Activated CD4-positive, alpha-beta T cell treated with anti-CD3 and anti-CD28 coated beads, Interleukin-2, Interleukin-6, amounts not matched to agents 100 ng/mL and 50 ng/mL, durations not matched to agents 16 hours and 8 hours (primary cell): ENCODE results near the gene NELFA.

Source experiments
- DNase-seq: peaks from one replicate; pipeline ENCODE4 v3.0.0-alpha.2; 2020

NELFA gene

DNA sequence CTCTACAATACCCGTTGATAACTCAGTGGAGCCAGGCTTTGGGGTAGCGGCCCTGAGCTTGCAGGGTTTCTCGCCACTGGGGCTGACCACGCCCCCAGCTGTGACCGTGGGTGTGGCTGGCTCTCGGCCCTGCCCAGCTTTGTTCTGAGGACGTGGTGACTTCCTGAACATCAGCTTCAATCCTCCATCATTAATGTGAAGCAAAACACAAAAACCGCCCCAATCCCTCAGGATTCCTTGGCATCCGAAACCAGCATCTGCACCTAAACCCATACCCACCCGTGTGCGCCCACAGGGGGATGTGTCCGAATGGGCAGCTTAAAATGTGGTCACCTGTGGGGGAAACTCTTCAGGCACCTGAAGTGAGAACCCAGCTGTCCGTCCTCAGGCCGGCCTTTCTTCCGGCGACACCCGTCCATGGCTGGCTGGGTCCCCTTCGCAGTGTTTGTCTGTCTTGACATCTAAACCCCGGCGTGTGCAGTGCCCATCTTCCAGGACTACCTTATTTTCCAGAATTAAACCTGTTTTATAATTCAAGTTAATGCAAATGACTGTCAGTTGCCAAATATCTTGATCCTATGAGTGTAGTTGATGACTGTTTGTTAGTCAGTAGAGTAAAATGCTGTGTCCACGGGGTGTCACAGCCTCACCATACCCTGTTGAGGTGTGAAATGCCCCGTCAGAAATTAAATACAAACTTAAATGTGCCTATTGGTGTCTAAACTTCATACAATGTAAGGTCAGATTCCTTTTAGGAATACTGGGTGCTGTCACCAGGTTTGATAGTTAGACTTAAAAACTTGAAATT is 27.3 kb downstream of the NELFA start:
- peak; percentile 22 for DNase-seq

DNA sequence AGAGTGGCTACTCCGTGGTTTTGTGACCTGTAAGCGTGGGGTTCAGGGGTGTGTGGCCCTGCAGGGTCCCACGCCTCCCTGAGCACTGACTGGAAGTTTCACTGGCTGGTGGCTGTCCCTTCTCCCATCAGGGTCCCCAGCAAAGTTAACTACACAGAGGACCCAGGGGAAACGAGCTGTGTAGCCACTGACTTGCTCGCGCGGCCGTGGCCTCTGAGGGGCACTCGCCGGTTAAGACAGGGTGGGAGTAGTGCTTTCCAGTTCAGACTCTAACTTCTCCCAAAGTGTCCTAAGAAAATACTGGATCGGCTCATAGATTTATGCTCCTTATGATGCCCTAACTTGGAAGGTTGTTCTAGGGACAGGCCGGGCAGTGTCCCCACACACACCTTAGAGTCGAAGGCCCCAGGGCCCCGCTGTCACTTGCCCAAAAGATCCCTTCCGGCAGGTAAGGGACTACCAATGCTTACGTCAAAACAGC is 28.2 kb downstream of the NELFA start:
- no peak for DNase-seq

DNA sequence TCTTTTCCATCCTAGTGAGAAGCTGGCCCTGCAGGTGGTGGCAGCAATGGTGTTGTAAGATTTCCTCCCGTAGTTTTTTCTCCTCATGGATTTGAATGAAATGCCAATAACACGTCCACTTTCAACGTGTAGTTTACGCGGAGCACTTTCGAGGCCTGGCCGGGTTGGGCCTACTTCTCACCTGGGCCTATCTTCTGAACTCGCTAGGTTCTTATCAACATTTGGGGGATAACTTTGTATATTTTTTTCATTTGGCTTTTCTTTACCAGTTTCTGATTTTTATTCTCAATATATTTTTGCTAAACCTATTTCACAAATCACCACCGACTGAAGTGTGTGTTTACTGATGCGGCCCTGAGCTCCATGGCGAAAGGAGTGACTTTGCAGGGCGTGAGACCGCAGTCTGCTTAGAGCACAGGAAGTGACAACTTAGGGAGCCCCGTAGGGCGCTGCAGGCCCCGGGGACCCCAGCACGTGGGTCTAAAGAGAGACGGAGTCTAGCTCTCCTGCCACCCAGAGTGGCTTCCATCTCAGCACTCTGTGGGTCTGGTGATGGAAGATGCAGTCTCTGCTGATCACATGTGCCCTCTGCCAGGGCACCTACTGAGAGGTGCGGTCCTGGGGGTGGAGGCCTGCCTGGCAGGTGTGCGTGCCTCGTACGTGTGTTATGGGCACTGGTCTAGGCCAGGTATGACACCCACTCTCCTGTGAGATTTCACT is 29.1 kb downstream of the NELFA start:
- DNase-seq = no peak

DNA sequence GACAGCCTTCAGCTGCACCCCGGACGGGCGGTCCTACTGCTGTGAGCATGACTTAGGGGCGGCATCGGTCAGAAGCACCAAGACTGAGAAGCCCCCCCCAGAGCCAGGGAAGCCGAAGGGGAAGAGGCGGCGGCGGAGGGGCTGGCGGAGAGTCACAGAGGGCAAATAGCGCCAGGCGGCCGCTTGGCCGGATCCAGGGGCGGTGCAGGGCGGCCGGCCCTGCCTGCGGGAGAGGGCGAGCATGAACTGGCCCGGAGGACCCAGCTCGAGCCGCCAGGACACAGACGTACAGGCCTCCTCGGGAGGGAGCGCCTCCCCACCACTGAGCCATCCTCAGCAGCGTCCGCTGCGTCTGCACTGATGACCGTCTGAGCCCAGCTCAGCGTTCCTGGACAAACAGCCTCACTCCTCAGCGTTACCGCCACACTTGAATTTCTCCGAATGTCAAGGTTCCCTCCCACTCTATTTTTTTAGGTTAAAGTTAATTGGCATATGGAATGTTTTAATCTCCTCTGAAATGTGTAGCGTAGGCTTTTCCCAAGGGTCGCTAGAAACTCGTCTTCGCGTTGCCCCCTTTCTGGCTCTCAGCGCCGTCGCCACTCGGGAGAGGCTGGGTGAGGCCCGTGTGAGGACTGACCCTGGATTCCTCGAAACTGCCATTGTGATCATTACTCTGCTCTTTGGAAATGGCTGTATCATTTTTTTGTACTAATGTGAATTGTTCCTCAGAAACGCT is 29.9 kb downstream of the NELFA start:
- no peak for DNase-seq

DNA sequence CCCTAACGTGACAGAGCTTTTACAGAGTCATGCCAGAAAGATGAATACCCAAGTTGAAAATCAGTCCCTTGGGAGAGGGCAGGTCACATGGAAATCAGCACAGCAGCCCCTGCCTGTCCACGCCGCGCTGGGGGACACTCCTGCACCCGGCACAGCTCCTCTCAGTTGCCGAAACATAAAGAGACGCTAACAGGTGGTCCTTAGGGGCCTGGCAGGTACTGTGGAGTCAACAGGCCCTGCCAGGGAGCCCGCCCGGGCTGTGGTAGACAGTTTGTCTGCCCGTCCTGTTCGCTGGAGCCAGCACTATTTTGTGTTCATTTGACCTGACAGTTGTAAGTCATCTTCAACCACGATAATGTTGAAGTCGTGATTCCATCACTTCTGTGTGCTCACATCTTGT is 30.5 kb downstream of the NELFA start:
- DNase-seq = no peak

DNA sequence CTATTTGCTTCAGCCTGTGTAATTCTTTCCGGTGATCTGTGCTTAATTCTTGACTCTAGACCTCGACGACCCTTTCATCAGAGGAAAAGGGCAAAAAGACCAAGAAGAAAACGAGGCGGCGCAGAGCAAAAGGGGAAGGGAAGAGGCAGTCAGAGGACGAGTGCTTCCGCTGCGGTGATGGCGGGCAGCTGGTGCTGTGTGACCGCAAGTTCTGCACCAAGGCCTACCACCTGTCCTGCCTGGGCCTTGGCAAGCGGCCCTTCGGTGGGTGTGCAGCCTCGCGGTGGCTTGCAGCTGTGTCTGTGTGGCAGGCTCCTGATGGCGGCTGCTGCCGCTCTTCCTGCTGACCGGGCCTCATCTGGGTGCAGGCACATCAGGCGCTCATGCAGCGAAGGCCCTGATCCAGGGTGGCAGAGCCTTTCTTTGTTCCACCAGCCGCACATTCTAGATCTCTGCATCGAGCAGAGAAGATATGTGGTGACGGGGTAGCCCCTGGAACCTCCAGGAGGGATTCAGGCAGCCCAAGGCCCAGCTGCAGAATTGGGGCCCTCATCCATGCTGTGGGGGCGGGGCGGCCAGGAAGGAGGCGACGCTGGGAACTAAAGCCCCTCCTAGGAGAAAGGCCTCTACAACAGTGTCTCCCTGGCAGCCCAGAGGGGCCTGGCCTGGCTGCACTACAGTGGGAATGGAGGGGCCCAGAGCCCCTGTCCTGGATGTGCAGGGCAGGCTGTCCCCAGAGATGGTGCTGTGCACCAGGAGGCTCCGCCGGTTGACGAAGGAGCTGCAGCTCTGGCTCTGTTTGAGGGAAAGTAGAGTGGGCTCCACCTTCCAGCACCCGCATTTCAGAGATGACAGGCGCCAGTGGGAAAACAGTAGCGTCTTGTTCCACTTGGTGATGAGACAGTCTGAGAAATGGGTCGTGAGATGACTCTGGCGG is 32.1 kb downstream of the NELFA start:
- DNase-seq = no peak

DNA sequence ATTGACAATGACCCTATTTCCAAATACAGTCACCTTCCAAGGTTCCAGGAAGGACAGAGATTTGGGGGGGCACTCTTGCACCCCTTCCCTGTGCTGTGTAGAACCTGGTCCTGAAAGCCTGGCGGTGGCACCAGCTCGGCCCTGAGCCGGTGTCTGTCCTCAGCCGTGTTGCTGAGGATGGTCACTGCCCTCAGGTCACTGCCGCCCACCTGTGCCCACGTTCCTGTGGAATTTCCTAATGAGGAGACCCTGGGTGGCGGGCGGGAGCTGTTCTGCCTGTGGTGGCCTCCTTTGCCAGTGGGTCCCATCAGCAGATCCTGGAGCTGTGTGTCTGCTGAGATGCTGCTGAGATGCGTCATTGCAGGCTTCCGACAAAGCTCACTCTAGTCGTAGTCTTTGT is 32.9 kb downstream of the NELFA start:
- DNase-seq = no peak

DNA sequence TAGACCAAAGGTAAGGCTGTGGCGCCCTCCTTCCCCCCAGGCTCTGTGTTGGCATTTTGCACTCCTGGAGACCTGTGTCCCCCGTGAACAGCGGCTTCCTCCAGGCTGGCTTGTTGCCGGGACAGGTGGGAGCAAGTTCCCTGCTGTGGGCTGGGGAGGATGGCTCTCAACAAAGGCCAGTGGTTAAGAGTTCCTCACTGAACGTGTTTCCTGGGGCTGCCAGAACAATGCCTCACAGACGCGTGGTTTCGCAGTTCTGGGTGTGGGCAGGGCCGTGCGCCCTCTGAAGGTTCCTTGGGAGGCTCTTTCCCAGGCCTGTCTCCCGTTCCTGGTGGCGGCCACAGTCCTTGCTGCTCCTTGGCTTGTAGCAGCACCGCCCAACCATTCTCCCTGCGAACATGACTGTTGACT is 33.4 kb downstream of the NELFA start:
- no peak for DNase-seq

DNA sequence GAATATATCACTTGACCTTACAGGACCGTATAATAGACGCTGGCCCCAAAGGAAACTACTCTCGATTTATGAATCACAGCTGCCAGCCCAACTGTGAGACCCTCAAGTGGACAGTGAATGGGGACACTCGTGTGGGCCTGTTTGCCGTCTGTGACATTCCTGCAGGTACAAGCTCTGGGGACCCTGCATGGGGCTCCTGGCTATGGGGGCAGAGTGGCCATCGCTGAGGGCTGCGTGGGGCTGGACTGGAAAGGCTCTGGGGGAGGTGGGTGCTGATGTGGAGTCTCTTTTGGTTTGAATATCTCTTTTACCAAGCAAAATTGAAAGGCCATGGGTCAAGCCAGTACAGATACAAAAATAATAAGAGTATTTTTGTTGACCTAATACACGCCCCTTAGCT is 33.9 kb downstream of the NELFA start:
- DNase-seq = no peak

DNA sequence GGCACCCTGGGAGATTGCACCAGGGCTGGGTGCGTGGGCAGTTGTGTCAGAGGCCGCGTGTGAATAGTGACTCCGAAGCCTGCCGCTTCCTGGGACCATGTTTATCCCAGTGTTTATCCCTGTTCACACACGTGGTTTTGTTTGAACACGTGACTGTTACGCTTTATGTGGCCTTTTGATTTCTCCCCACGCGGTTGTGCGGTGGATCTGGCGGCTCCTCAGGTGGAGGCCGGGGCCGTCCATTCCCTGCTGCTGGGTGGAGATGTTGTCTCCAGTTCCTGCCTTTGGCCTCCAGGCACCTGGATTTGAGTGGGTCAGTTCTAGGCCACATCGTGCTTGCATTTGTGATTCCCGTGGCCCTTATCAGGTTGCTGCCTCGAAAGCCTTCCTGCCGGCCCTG is 35.1 kb downstream of the NELFA start:
- DNase-seq = no peak

DNA sequence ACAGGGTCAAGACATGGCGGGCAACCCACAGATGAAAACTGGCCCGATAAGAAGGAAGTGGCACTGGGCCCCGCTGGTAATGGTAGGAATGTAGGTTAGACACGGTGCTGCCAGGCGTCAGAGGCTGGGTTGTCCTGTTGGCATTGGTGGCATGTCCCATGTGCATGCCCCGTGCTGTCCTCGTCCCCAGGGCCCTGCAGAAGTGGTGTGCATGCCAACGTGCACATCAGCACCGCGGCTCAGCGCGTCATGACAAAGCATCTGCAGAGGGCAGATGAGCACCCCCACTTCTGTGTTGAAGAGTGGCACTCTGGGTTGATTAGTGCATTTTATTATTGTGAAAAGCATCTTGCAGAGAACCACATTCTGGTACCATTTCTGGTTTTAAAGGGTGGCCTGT is 35.6 kb downstream of the NELFA start:
- DNase-seq = no peak

DNA sequence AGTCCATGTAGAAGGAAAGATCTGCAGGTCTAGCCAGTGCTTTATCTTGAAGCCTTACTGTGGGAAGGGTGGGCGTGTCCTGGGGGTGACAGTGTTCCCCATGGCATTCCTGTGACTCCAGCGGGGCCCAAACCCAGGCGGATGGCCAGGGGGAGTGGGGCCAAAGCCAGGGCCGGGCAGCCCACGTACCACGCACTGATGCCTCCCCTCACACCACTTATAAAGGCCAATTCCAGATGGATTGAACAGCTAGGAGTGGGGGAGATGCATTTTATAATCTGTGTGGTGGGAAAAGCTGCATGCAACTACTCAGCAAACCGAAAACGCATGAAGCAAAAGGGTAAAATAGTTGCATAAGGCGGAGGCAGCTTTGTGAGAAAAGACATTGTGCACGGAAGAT is 36.4 kb downstream of the NELFA start:
- DNase-seq = no peak

DNA sequence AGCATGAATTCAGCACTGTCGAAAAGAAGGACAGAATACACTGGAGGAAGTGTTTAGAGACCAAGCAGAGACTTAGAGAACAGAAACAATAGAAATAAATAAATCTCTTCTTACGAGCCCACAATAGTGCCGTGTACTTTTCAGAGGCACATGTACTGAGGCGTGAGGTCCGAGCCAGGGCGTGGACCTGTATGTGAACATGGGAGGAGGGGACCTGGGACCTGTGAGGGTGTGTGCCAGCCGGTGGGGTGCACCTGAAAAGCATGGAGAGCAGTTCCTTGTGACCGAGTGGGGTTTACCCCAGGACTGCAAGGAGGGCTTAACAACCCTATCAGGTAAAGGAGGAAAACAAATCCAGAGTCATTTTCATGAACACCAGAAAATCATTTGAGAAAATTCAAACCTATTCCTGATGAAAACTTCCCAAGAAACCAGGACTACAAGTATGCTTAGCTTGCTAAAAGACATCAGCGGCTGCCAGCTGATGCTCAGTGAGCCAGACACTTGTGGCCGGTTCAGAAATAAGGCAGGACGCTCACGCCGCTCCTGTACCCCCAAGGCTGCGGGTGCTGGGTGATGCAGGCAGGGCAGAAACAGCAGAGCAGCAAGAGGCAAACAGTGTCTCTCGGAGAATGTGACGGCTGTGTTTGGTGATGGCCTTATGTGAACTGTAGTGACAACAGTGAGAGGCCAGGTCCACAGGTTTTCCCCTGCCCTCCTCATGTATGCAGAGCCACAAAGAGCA is 37.1 kb downstream of the NELFA start:
- DNase-seq = no peak

DNA sequence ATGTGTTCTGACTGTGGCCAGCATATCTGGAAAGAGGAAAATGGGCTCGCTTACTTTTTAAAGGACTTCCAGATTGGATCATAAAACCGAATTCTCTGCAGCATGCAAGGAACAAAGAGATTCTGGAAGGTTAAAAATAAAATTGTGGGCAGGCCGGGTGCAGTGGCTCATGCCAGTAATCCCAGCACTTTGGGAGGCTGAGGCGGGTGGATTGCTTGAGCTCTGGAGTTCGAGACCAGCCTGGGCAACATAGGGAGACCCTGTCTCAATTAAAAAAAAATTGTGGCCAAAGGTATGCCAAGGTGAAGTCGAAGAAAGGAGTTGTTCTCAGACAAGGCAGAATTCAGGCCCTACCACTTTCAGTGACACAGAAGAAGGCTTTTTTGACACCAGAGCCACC is 37.8 kb downstream of the NELFA start:
- no peak for DNase-seq

DNA sequence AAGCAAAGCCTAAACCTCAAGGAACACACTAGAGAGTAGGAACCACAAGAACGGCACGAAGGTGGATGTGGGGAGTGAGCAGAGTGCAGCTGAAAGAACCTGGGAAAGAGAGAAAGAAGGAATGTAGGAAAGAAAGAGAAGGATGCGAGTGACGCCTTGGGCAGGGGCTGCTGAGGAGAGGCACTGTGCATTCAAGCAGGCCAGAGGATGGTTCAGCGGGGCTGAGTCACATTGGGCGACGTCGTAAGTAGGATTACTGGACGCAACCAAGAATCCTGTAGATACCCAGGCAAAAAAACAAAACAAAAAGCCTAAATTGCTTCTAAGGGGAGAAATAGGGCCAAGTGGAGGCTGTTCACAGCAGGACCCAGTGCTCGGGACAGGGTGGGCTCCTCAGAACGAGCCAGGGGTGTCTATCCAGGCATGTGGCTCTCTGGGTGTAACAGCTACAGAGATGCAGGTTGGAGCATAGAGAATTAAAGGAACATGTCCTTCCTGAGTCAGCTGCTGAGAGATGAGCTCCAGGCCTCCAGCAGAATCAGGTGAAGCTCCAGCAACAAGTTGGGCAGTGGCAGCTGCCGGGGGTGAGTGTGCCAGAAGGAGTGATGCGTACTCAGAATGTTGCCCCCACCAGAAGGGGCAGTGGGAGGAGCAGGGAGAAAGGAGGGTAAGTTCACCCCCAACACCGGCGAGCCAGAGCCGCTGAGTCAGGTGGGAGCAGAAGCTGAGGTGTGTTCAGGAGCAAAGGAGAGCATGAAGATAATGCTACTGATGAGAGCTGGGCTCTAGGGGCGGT is 38.6 kb downstream of the NELFA start:
- DNase-seq = no peak

DNA sequence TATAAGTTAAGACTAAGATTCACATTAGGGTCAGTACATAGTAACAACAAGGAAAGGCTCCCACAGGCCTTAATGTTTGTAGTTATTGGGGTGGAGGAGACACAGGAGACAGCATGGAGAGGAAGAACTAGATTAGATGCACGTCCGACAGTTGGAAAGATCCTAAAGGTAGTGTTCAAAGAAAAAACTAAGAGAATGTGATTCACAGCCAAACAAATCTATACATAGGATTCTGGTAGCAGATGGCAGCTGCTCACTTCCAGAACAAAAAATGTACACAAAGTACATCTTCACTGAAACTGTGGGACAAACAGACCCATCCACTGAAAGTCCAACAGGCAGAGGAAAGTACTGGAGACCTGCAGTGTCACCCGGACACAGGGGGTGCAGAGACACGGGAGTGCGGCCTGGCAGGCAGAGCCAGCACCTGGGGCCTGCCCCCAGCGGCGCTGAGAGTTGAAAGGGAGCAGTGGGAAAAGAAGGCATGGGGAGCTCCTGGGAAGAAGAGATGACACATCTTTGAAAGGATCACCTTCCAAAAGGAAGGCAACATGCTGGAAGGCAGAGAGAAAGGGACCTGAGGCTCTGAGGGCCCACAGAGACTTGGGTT is 40.0 kb downstream of the NELFA start:
- no peak for DNase-seq

DNA sequence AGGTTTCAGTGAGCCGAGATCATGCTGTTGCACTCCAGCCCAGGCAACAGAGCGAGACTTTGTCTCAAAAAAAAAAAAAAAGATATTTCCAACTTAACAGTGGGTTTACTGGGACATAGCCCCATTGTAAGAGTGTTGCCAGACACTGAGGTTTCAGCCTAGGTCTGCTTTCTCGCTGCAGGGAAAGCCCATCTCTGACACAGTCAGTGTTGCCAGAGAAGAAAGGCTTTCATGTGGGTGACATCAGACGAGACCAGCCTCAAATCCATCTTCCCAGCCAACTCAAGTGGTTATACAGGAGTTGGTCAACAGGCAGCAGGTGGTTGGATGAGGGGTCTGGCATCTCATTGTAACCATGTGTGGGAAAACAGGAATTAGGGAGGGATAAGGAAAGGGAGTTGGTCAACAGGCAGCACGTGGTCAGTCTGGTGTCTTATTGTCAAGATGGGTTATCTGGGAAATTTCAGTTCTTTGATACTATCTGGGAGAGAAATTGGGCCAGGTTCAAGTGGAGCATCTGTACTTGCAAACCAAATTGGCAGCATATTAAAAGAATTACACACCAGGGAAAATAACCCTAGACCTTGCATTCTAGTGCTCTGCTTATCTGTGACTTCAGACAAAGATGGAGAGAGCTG is 41.1 kb downstream of the NELFA start:
- DNase-seq = no peak

DNA sequence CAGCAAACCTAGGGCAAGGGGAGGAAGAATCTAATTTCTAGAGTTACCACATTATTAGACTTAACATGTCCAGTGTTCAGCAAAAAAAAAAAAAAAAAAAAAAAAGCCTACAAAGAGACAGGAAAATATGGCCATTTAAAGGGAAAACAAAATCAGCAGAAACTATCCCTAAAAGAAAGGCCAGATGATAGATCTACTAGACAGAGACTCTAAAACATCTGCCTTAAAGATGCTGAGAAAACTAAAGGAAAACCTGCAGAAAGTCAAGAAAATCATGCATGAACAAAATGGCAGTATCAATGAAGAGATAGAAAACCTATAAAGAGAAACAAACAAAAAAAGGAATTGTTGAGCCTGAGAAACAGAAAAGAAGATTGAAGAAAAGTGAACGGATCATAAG is 43.8 kb downstream of the NELFA start:
- DNase-seq = no peak

DNA sequence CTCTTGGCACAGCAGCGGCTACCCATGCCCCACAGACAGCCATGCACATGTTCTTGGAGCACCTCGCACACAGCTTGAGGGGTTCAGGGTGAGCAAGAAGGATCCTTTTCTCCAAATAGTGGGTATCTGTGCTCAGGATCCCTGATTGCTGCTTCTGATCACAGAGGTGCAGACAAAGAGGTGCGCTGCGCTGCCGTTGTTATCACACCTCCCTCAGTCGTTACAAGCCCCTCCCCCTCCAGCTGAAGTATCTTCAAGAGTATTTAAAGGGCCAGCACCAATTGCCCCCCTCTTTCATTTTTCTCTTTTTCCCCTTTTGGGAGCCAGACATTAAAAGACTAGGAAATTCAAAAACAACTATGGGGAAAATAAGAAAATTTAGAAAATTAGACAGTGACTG is 44.3 kb downstream of the NELFA start:
- no peak for DNase-seq

DNA sequence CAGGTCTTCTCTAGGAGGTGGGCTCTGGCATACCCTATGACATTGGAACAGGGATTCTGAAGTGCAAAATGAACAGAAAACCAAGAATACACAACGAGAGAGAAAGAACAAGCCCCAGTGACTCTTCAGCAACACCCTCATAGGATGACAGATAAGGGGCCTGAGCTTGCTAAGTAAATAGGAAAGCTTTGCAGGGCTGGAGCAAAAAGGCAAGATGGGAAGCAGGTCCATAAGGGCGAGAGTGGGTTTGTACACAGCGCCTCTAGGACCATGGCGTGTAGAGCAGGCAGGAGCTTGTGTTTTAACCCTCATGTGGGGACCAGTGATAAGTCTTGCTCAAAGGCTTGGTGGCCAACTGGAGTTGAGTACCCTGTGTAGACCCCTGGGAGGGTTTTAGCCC is 45.8 kb downstream of the NELFA start:
- DNase-seq = no peak
